Measurements from ENCODE around the gene KCNN2. TPM values are rescaled to one million over a fixed set of nuclear protein-coding genes. Genes with fewer than 3 reads are reported as not detected.

KCNN2 gene
- total RNA-seq, 4 donors from 2014 or later = 0.19 to 1.4 (median 0.19) TPM; not detected in 1

GRCh38 chr5:114377050-114377844 lies 15.4 kb downstream of the KCNN2 start:
- no peak for ATAC-seq (ENCODE audit: low FRiP score)
- TF ChIP-seq, protein P1, sequence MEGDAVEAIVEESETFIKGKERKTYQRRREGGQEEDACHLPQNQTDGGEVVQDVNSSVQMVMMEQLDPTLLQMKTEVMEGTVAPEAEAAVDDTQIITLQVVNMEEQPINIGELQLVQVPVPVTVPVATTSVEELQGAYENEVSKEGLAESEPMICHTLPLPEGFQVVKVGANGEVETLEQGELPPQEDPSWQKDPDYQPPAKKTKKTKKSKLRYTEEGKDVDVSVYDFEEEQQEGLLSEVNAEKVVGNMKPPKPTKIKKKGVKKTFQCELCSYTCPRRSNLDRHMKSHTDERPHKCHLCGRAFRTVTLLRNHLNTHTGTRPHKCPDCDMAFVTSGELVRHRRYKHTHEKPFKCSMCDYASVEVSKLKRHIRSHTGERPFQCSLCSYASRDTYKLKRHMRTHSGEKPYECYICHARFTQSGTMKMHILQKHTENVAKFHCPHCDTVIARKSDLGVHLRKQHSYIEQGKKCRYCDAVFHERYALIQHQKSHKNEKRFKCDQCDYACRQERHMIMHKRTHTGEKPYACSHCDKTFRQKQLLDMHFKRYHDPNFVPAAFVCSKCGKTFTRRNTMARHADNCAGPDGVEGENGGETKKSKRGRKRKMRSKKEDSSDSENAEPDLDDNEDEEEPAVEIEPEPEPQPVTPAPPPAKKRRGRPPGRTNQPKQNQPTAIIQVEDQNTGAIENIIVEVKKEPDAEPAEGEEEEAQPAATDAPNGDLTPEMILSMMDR (IDR thresholded peaks at IDR 0.05) = no peak
- no peak for DNase-seq (ENCODE audit: low spot score)

GRCh38 chr5:114377946-114378345 lies 16.1 kb downstream of the KCNN2 start:
- ATAC-seq (ENCODE audit: low FRiP score) = no peak
- TF ChIP-seq, protein P1 (IDR thresholded peaks at IDR 0.05) = no peak
- DNase-seq (ENCODE audit: low spot score) = no peak

GRCh38 chr5:114380721-114381120 lies 18.9 kb downstream of the KCNN2 start:
- no peak for ATAC-seq (ENCODE audit: low FRiP score)
- TF ChIP-seq, protein P1 (IDR thresholded peaks at IDR 0.05) = no peak

DNA sequence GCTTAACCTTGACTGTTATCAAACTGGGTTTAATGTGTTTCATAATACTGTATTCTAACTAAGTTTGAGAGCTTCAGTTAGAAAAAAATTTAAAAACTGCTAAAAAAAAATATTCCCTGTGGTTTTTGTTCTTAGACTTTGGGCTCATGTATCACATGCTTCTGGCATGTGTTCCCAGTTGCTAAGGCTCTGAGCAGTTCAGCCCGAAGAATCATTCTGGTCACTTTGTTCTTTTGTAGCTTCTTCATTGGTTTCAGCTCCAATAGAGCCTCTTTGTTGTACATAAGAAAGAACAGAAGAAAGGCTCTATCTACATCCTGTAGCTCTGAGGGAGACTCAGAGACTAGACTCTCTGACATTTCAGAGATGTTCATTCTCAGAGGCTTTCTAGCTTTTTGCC lies 25.6 kb downstream of the KCNN2 start:
- ATAC-seq (ENCODE audit: low FRiP score) (no peak), DNase-seq (ENCODE audit: low spot score) (no peak)
- TF ChIP-seq, protein P1 (IDR thresholded peaks at IDR 0.05) = no peak

More at GRCh38 chr5:114380721-114381120, 18.9 kb downstream of the KCNN2 start:
- no peak for DNase-seq (ENCODE audit: low spot score)

- DNase-seq (ENCODE audit: low spot score) (no peak), ATAC-seq (ENCODE audit: low FRiP score) (no peak)
- TF ChIP-seq, protein P1 (IDR thresholded peaks at IDR 0.05) = no peak
Measured at GRCh38 chr5:114390431-114390830, 28.6 kb downstream of the KCNN2 start.

DNA sequence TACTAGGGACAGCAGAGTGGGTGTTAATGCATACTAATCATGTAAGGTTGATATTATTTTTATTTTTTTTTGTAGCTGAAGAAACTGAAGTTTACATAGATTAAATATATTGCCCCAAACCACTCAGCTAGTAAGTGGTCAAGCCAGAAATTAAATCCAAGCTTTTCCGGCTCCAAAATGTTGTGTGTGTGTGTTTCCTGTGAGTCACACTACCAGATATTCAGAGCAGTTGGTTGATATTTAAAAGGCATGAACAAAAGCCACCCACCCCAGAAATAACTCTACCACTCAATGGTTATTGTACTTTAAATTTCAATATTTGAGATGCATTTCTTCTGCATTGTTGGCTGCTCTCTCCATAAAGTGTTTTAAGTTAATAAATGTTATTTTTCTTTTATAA lies 29.5 kb downstream of the KCNN2 start:
- ATAC-seq (ENCODE audit: low FRiP score) = no peak
- no peak for DNase-seq (ENCODE audit: low spot score)
- TF ChIP-seq, protein P1 (IDR thresholded peaks at IDR 0.05) = no peak

DNA sequence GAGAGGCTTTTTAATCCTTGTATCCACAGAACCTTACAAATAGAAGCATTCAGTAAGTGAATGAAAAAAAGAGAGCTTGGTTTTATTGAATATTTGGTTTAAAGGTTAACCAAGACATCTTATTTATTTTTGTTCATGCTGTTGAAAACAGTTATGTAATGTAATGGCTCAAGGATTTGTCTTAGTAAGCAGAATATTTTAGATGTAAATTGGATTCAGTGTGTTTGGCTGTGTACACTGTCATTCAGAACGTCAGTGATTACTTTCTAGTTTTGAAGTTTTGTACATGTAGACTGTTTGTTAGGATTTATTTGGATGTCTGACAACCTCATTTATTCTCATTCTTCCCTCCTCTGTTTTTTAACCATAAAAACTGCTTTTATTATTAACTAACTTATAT lies 31.3 kb downstream of the KCNN2 start:
- ATAC-seq (ENCODE audit: low FRiP score) (no peak), DNase-seq (ENCODE audit: low spot score) (no peak)
- TF ChIP-seq, protein P1 (IDR thresholded peaks at IDR 0.05) = no peak
